Body of pancreas (tissue), 4 donors: ENCODE measurements around the gene SLC52A3.

ENCODE experiments used
- CTCF ChIP-seq, 7 experiments: fragments of 450-650 bp in 4 of 7; fragments of 200-600 bp in 3 of 7; sonication (generic) in 3 of 7; IDR thresholded peaks; one replicate each; pipeline ENCODE4 v1.5.1; 2016 to 2019; ENCODE audit warnings: antibody characterized with exemption in 7 of 7
- POLR2A ChIP-seq, 3 donors: fragments of 450-650 bp; IDR thresholded peaks; one replicate each; pipeline ENCODE4 v1.6.1; 2016; ENCODE audit warnings: antibody characterized with exemption in 3 of 3, mild to moderate bottlenecking in 2 of 3

- TF ChIP-seq POLR2A (IDR thresholded peaks at IDR 0.05) (no peak), CTCF (IDR thresholded peaks at IDR 0.05) (no peak)
These were observed 45.1 kb upstream of the SLC52A3 start for GRCh38 chr20:813390-813789.
